GM18526 (cell line): ENCODE measurements around the gene RIPOR3.

Experiments used
- POLR2A ChIP-seq: IDR thresholded peaks from 3 replicates; pipeline ENCODE4 v1.6.1; 2011; ENCODE audit not compliant: insufficient read length; ENCODE audit errors: extremely low read depth

Gene RIPOR3

DNA sequence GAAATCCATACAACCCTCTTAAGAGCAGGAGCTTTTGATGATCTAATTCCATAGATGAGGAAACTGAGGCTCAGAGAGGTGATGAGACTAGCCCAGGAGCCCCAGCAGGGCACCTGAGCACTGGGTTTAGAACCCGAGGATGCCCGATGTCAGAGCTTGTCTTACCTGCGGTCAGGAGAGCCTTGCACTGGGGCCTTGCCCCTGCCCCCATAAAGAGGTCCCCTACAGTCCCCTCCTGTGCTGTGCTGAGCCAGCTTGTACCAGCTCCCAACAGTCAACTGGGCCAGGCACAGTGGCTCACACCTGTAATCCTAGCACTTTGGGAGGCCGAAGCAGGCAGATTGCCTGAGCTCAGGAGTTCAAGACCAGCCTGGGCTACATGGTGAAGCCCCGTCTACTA lies 58.6 kb downstream of the RIPOR3 start:
- no peak for TF ChIP-seq POLR2A

DNA sequence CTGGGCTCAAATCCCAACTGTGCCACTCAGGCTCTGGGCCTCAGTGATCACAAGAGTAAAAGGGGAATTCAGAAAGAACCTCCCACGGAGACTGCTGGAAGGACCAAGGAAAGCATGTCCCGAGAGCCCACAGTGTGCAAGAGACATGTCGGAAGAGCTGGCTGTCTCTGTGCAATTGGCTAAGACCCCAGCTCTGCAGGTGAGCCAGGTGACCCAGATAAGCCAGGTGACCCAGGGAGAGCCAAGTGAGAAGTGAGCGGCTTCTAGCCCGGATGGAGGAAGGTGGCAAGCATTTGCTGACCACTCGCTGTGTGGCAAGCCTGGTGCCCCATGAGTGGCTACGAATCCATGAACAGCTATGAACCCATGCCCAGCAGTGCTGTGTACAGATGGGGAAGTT lies 59.1 kb downstream of the RIPOR3 start:
- TF ChIP-seq POLR2A, result no peak

DNA sequence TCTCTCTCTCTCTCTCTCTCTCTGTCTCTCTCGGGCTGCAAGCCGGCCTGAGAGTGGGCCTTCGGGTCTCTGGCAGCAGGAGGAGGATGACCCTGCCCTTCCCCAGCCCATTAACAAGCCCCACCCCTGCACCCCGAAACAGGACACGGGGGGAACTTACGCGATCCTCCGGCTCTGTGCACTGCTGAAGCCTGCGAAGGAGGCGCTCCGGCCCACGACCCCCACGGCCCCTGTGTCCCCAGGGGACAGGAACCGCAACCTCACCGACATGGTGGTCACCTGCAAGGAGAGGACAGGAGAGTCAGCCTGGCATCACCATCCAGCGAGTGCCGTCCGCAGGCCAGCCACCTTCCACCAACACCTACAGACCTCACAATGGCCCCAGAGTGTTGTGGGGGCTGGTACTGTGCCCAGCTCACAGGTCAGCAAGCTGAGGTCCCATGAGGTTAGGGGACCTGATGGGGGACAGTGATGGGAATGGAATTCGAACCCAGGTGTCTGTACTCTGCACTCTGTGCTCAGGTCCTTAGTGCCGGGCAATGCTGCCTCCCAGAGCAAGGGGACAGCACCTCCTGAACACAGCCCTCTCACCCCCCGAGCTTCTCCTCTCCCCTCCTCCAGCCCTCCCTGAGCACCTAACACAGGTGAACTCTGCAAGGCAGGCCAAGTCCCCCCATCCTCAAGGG lies 60.6 kb downstream of the RIPOR3 start:
- no peak for TF ChIP-seq POLR2A

DNA sequence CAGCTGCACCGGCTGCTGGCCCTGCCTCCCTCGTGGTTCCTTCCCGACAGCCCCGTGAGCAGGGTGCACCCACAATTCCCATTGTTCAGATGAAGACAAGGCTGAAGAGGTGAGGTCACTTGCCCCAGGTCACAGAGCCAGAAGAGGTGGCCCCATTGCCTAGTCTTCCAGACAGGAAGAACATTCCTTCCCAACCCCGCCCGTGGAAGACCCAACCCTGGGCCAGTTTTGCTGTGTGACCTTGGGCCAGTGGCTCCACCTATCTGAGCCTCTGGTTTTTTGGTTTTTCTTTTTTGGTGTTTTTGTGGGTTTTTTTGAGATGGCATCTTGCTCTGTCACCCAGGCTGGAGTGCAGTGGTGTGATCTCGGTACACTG lies 61.7 kb downstream of the RIPOR3 start:
- TF ChIP-seq POLR2A, result no peak

DNA sequence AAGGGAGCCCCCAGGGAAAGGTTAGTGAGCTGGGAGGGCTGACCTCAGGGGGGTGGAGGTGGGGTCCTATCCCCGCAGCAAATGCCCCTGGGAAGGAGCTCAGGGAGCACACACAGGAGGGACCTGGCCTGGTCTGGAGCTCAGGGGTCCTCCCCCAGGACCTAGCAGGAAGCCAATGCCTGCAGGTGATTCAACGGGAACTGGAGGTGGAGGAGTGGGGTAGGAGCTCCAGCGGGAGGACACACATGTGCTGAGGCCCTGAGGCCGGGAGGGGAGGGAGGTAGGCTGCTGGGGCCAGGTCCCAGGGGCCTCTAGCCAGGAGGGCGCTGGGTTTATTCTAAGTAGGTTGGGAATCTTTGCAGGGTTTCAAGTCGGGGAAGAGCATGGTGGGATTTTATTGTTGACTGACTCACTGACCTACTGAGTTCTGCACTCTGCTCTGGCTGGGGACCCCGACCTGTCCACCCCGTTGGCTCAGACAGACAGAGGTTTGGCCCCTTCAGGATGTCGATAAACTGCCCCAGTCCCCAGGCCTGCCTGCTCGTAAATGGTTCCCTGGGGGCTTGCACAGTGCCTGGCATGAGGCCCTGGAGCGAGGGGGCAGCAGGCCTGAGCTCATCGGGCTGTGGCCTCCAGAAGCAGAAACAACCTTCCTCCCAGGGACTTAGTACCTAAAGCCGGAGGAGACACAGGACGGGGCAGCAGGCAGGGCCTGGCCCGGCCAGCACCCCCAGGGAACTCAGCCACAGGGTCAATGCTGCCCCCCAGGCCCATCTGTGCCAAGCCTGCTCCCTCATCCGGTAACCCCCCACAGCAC lies 62.3 kb downstream of the RIPOR3 start:
- TF ChIP-seq POLR2A, result no peak

DNA sequence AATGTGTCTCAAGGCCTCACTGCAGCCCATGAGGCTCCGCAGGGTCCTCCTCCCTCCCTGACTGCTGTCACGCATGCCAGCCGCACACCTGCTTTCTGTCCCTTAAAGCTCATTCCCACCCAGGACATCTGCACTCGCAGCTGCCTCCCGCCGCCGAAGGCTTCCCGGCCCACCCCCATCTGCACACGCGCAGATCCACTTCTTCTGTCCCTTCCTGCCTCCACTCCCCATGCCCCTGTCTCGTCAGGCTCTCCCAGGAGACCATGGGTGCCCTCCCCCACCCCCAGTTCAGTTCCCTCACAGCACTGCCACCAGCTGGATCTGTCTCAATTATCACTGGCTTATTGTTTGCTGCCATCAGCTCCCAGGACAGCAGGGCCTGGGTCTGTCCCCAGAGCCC lies 63.0 kb downstream of the RIPOR3 start:
- no peak for TF ChIP-seq POLR2A

DNA sequence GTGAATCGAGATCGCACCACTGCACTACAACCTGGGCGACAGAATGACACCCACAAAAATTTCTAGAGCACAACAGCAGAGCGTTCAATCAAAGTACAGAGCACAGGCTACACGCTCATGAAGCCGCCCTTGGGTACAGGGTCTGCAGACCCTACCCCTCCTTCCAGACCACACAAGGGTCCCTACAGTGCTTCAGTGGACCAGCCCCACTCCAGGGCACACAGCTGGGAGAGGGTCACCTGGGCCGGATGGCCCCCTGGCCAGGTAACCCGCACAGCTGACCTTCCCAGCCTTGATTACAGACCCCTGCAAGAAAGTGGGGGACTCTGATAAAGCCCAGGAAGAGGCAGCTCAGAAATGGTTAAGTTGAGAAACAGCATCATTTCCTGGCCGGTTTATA lies 63.6 kb downstream of the RIPOR3 start:
- TF ChIP-seq POLR2A, result no peak

DNA sequence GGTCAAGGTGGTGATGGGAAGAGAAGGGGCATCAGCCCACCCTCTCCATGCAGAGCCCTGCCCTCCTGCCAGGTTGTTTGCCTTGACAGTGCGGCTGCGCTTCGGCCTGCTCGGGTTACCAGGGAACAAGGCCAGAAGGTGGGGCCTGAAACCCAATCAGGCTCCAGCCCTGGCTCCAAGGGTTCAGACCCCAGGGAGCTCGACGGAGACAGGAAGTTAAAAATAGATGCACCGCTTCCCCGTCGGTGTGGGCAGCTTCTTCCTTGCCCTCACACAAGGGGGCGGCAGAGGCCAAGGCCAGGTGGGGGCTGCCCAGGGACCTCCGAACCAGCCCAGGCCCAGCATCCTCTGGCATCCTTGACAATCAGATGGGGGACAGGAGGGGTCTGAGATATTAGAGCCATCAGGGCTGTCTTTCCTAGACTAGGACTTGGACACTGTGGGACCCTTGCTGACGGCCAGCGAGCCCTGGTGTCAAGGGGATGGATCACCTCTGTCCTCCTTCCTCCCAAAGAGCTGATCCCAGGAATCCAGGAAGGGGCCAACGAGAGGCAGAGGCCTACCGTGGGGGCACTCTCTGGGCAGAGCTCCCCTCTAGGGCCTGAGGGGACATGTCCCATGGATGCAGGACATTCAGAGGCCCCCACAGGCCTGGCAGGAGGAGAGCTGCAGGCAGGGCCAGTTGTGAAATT lies 65.2 kb downstream of the RIPOR3 start:
- TF ChIP-seq POLR2A, result no peak

DNA sequence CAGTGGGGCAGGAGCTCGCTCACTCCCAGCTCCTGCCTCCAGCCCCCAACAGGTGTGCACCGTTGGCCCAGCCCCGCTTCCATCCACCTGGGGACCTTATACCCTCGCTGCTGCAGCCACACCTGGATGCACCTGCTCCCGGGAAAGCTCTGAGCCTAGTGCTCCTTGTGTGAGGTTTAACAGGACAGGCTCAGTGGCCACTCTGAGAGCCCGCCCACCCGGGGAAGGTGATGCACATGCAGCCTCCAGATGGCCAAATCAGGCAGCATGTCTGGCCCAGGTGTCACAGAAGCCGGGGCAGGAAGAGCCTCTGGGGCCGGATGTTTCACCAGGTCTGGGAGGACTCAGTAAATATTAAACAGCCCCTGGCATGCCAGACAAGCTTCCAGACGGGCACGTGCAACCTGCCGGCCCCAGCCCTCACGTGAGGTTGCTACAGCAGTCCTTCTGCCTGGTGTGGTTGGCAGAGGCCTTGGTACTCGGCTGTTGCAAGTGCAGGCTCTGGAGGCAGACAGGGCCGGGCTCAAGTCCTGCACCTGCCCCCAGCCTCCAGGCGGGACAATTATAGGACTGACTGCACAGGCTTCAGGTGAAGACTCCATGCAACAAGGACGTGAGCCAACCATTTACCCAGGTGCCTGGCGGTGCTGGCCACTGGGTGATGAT lies 66.9 kb downstream of the RIPOR3 start:
- no peak for TF ChIP-seq POLR2A

DNA sequence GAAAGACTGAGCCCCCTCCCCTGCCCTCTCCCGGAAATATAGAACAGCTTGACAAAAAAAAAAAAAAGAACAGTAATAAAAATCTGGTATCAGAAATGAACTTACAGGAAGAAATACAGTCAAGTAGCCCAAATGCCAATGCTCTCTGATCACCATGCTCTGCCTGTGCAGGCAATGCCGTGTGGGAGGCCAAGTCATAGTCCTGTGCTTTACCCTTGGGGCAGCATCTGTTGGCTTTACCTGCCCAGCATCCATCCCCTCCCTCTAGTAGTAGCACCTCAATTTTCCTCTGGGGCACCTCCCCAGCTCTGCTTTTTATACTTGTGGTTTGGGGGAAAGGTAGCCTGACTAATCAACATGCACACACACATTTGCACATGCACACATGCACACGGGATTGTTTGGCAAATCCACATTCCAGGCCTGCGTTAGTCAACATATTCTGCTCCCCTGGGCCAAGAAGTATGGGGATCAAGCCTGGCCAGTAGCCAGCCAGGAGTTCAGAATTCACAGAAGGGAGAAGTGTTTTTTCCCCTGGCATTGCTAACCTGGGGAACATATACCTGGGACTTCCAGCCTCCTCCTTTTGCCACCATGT lies 70.2 kb downstream of the RIPOR3 start:
- no peak for TF ChIP-seq POLR2A

DNA sequence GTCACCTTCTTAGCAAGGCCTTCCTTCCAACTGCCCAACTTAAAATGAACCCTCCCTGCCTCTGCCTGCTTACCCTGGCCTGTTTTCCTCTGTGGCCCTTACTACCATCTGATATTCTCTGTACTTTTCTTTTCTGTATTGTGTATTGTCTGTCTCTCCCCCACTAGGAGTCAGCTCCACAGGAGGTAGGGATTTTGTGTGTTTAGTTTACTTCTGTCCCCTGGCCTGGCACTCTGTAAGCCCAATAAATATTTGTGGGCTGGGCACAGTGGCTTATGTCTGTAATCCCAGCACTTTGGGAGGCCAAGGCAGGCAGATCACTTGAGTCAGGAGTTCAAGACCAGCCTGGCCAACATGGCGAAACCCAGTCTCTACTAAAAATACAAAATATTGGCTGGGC lies 72.8 kb downstream of the RIPOR3 start:
- TF ChIP-seq POLR2A, result no peak

DNA sequence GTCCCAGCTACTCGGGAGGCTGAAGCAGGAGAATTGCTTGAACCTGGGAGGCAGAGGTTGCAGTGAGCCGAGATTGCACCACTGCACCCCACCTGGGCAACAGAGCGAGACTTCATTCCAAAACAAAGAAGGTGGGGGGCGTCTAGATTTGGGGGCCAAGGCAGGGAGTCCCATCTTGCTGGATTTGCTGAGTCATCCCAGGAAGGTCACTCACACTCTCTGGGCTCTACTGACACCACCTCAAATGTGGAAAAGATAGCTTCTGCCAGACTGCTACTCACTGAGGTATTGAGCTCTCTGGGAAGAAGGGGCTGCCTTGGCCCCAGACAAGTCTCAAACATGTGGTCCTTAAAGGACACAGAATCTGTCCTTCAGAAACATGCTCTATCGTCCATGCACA lies 74.3 kb downstream of the RIPOR3 start:
- TF ChIP-seq POLR2A, result no peak

DNA sequence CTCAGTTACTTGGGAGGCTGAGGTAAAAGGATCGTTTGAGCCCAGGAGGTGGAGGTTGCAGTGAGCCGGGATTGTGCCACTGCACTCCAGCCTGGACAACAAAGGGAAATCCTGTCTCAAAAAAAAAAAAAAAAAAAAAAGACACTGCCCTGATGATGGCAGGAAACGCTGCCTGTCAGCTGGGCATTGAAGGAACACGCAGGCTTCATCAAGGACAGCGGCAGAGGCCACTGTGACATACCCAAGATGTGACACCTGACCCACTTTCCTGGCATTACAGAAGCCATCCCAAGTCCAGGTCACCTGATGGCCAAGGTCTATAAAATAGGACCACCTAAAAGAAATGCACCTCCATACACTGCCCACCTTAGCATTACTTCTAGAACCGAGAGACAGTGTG lies 75.9 kb downstream of the RIPOR3 start:
- no peak for TF ChIP-seq POLR2A

DNA sequence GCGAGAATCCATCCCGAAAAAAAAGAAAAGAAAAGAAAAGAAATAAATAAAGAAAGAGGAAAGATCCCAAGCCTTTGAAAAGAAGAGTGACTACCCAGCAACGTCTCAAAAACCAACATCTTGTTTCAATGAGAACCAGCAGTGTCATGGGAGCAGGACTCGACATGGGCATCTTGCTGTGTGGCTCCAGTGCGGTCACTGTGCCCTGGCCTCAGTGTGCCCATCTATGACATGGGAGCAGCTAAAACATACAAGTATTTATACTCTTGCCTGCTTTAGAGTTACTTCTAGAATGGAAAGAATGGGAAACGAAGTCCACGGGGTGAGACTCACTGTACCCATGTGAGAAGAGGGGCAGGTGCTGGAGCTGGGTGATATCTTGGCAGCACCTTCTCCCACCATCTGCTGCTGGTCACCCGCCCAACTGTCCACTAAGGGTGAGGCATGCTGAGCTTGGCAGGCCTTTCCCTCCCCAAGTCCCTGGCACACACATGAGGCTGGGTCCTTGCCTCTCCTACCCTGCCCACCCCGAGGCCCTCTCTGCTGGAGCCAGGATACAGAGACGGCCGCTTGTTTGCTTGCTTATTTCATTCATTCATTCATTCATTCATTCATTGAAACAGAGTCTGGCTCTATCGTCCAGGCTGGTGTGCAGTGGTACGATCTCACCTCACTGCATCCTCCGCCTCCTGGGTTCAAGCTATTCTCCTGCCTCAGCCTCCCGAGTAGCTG lies 77.7 kb downstream of the RIPOR3 start:
- TF ChIP-seq POLR2A, result no peak
